ENCODE measurements around the gene USP24.
"Not testable (repeated sequence)": the region's sequence is repeated elsewhere in the genome, so short reads cannot be mapped to it uniquely, and the experiment has no call there.

Gene USP24

DNA sequence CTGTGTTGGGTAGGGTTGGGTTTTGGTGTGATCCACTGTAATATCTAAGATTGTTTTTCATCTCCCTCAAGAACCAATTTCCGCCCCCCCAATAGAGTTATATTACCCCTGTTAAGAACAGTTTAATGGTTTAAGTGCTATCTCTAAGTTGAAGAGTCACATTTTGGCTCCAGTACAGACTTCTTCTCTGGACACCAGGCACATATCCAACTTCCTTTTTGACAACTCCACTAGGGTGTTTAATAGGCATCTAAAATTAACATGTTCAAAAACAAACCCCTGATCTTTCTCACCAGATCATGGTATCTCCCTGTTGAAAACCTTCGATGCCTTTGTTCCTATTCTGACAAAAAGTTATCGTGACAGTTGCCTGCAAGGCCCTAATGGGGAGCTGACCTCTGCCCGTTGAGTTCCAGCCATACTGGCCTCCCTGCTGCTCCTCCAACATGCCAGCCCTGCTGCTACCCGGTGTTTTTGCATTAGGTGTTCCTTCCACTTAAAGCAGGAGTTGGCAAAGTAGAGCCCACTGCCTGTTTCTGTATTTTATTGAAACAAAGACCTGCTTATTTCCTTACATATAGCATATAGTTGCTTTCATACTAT is 18.6 kb downstream of the USP24 start:
- Histone ChIP-seq H3K4me1 (ENCODE audit: control insufficient read depth in 1 of 2, insufficient read depth in 1 of 2, low read depth in 1 of 2, low read length in 1 of 2) (peaks cover 23 to 24% of the 10 kb centered on the region in 2 experiments), H3K4me3 (ENCODE audit: low read depth in 1 of 2, low read length in 1 of 2) (no peak overlapping the region), H3K27ac (no peak overlapping the region), H3K27me3 (no peaks in the 10 kb centered on the region), H3K36me3 (no peaks in the 10 kb centered on the region), H3K9me3 (no peaks in the 10 kb centered on the region)
- TF ChIP-seq, protein P1, sequence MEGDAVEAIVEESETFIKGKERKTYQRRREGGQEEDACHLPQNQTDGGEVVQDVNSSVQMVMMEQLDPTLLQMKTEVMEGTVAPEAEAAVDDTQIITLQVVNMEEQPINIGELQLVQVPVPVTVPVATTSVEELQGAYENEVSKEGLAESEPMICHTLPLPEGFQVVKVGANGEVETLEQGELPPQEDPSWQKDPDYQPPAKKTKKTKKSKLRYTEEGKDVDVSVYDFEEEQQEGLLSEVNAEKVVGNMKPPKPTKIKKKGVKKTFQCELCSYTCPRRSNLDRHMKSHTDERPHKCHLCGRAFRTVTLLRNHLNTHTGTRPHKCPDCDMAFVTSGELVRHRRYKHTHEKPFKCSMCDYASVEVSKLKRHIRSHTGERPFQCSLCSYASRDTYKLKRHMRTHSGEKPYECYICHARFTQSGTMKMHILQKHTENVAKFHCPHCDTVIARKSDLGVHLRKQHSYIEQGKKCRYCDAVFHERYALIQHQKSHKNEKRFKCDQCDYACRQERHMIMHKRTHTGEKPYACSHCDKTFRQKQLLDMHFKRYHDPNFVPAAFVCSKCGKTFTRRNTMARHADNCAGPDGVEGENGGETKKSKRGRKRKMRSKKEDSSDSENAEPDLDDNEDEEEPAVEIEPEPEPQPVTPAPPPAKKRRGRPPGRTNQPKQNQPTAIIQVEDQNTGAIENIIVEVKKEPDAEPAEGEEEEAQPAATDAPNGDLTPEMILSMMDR (IDR thresholded peaks at IDR 0.05), result no peak

GRCh38 chr1:55195521-55196233 is 19.5 kb downstream of the USP24 start:
- Histone ChIP-seq H3K27me3 (no peaks in the 10 kb centered on the region), H3K36me3 (no peaks in the 10 kb centered on the region), H3K9me3 (no peaks in the 10 kb centered on the region), H3K4me3 (ENCODE audit: low read depth in 1 of 2, low read length in 1 of 2) (no peak overlapping the region), H3K4me1 (ENCODE audit: control insufficient read depth in 1 of 2, insufficient read depth in 1 of 2, low read depth in 1 of 2, low read length in 1 of 2) (peaks cover 23 to 24% of the 10 kb centered on the region in 2 experiments), H3K27ac (peak overlapping the region; percentile 45)
- TF ChIP-seq, protein P1 (IDR thresholded peaks at IDR 0.05), result no peak

GRCh38 chr1:55194851-55195250 is 20.3 kb downstream of the USP24 start:
- Histone ChIP-seq H3K9me3 (no peaks in the 10 kb centered on the region), H3K4me3 (ENCODE audit: low read depth in 1 of 2, low read length in 1 of 2) (no peak overlapping the region), H3K4me1 (ENCODE audit: control insufficient read depth in 1 of 2, insufficient read depth in 1 of 2, low read depth in 1 of 2, low read length in 1 of 2) (peaks cover 23 to 24% of the 10 kb centered on the region in 2 experiments), H3K27me3 (no peaks in the 10 kb centered on the region), H3K27ac (peak overlapping the region; percentile 45), H3K36me3 (no peaks in the 10 kb centered on the region)
- TF ChIP-seq, protein P1 (IDR thresholded peaks at IDR 0.05), result no peak

DNA sequence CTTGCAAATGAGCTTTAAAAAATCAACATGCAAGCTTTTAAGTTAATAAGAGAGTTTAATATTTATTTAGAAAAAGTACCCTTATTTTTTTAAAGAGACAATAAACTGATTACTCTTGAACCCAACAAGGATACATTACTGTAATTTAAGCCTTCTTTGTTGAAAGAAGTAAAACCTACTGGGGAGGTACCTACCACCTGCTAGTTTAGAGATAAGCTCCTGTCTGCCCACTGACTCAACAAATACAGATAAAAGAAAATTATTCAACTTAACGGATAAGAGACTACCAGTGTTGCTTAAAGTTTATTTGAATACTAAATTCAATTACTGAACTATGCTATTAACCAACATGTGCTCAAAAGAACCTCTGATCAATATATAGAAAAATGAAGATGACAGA is 23.1 kb downstream of the USP24 start:
- H3K9me3 ChIP-seq, result no peaks in the 10 kb centered on the region
- H3K4me1 ChIP-seq (ENCODE audit: control insufficient read depth in 1 of 2, insufficient read depth in 1 of 2, low read depth in 1 of 2, low read length in 1 of 2), result peaks cover 23 to 24% of the 10 kb centered on the region in 2 experiments
- TF ChIP-seq, protein P1 (IDR thresholded peaks at IDR 0.05), result no peak
- no peaks in the 10 kb centered on the region for H3K36me3 ChIP-seq
- H3K27me3 ChIP-seq, result no peaks in the 10 kb centered on the region
- no peak overlapping the region for H3K4me3 ChIP-seq (ENCODE audit: low read depth in 1 of 2, low read length in 1 of 2)
- no peak overlapping the region for H3K27ac ChIP-seq

GRCh38 chr1:55191219-55191952 is 23.8 kb downstream of the USP24 start:
- not testable (repeated sequence) for H3K36me3 ChIP-seq; H3K27ac ChIP-seq; H3K27me3 ChIP-seq; H3K4me3 ChIP-seq (ENCODE audit: low read depth in 1 of 2, low read length in 1 of 2); H3K9me3 ChIP-seq
- peaks cover 20 to 22% of the 10 kb centered on the region in 2 experiments for H3K4me1 ChIP-seq (ENCODE audit: control insufficient read depth in 1 of 2, insufficient read depth in 1 of 2, low read depth in 1 of 2, low read length in 1 of 2)

- Histone ChIP-seq H3K4me1 (ENCODE audit: control insufficient read depth in 1 of 2, insufficient read depth in 1 of 2, low read depth in 1 of 2, low read length in 1 of 2) (peaks cover 7 to 10% of the 10 kb centered on the region in 2 experiments), H3K27ac (no peak overlapping the region), H3K36me3 (no peaks in the 10 kb centered on the region), H3K27me3 (no peaks in the 10 kb centered on the region), H3K9me3 (no peaks in the 10 kb centered on the region), H3K4me3 (ENCODE audit: low read depth in 1 of 2, low read length in 1 of 2) (no peak overlapping the region)
- TF ChIP-seq, protein P1 (IDR thresholded peaks at IDR 0.05), result no peak
Observed at GRCh38 chr1:55190109-55190508, 25.1 kb downstream of the USP24 start.
